Uterus (tissue), 2 donors: ENCODE measurements around the gene AGBL5.
A peak's percentile ranks its signal among the peaks of the same experiment; 100 is the strongest.

Source experiments
- POLR2A ChIP-seq, 2 donors: fragments of 450-650 bp; IDR thresholded peaks; one replicate each; pipeline ENCODE4 v1.6.1; 2016; ENCODE audit warnings: antibody characterized with exemption in 2 of 2, mild to moderate bottlenecking in 1 of 2, moderate library complexity in 1 of 2
- TF ChIP-seq, protein P1 (sequence below), 4 experiments: fragments of 200-600 bp in 2 of 4; fragments of 450-650 bp in 2 of 4; sonication (generic) in 2 of 4; IDR thresholded peaks; one replicate each; pipeline ENCODE4 v1.5.1; 2016 to 2019; ENCODE audit warnings: antibody characterized with exemption in 4 of 4, mild to moderate bottlenecking in 2 of 4, moderate library complexity in 1 of 4

GRCh38 chr2:27118525-27119329 is 67.3 kb downstream of the AGBL5 start, which contains the start of gene CGREF1:
- TF ChIP-seq POLR2A (IDR thresholded peaks at IDR 0.05), result peak in 1 of 2 donors; percentile 15
- TF ChIP-seq, protein P1, sequence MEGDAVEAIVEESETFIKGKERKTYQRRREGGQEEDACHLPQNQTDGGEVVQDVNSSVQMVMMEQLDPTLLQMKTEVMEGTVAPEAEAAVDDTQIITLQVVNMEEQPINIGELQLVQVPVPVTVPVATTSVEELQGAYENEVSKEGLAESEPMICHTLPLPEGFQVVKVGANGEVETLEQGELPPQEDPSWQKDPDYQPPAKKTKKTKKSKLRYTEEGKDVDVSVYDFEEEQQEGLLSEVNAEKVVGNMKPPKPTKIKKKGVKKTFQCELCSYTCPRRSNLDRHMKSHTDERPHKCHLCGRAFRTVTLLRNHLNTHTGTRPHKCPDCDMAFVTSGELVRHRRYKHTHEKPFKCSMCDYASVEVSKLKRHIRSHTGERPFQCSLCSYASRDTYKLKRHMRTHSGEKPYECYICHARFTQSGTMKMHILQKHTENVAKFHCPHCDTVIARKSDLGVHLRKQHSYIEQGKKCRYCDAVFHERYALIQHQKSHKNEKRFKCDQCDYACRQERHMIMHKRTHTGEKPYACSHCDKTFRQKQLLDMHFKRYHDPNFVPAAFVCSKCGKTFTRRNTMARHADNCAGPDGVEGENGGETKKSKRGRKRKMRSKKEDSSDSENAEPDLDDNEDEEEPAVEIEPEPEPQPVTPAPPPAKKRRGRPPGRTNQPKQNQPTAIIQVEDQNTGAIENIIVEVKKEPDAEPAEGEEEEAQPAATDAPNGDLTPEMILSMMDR (IDR thresholded peaks at IDR 0.05), result no peak
